Trophoblast cell (in vitro differentiated cells and primary cell): Measurements from ENCODE around the gene CXCL5.
"Not testable (repeated sequence)": the region's sequence is repeated elsewhere in the genome, so short reads cannot be mapped to it uniquely, and the experiment has no call there.

ENCODE experiments used
- DNase-seq, 2 donors: peaks; one replicate each; pipeline ENCODE4 v3.0.0-alpha.2; 2016
- H2AFZ ChIP-seq: 2 replicates; pipeline ENCODE4 v1.6.1; 2013; ENCODE audit warnings: low read length, moderate library complexity, mild to moderate bottlenecking; ENCODE audit not compliant: insufficient read depth, poor library complexity
- H2AK5ac ChIP-seq: 2 replicates; pipeline ENCODE4 v1.6.1; 2013; ENCODE audit warnings: mild to moderate bottlenecking, low read length
- H2BK120ac ChIP-seq: 2 replicates; pipeline ENCODE4 v1.6.1; 2013; ENCODE audit warnings: low read length, mild to moderate bottlenecking, moderate library complexity; ENCODE audit not compliant: insufficient read depth, poor library complexity
- H2BK12ac ChIP-seq: 2 replicates; pipeline ENCODE4 v1.6.1; 2013; ENCODE audit warnings: mild to moderate bottlenecking, low read length, moderate library complexity
- H2BK5ac ChIP-seq: 2 replicates; pipeline ENCODE4 v1.6.1; 2013; ENCODE audit warnings: low read length, low read depth, moderate library complexity, mild to moderate bottlenecking; ENCODE audit not compliant: poor library complexity
- H3K14ac ChIP-seq: 2 replicates; pipeline ENCODE4 v1.6.1; 2013; ENCODE audit warnings: mild to moderate bottlenecking, low read length
- H3K18ac ChIP-seq: 2 replicates; pipeline ENCODE4 v1.6.1; 2013; ENCODE audit warnings: mild to moderate bottlenecking, low read length
- H3K23ac ChIP-seq: 2 replicates; pipeline ENCODE4 v1.6.1; 2013; ENCODE audit warnings: low read length
- H3K27ac ChIP-seq: 2 replicates; pipeline ENCODE4 v1.5.1; 2013; ENCODE audit warnings: low read depth, mild to moderate bottlenecking, inconsistent platforms, low read length, moderate library complexity
- H3K27me3 ChIP-seq: 2 replicates; pipeline ENCODE4 v1.6.1; 2013; ENCODE audit warnings: inconsistent platforms, mild to moderate bottlenecking, low read length, moderate library complexity; ENCODE audit not compliant: insufficient read depth
- H3K36me3 ChIP-seq, 2 experiments: 1 replicate in 1 of 2; 2 replicates in 1 of 2; pipeline ENCODE4 v1.6.1; 2013; ENCODE audit warnings: low read length in 2 of 2, mild to moderate bottlenecking in 2 of 2, moderate library complexity in 1 of 2; ENCODE audit not compliant: insufficient read depth in 2 of 2, control insufficient read depth in 1 of 2
- H3K4ac ChIP-seq: 2 replicates; pipeline ENCODE4 v1.6.1; 2013; ENCODE audit warnings: low read depth, mild to moderate bottlenecking, low read length, moderate library complexity
- H3K4me1 ChIP-seq, 2 experiments: 1 replicate in 1 of 2; 2 replicates in 1 of 2; pipeline ENCODE4 v1.6.1; 2013; ENCODE audit warnings: low read length in 2 of 2, mild to moderate bottlenecking in 2 of 2, moderate library complexity in 1 of 2; ENCODE audit not compliant: insufficient read depth in 2 of 2, control insufficient read depth in 1 of 2
- H3K4me2 ChIP-seq: 2 replicates; pipeline ENCODE4 v1.6.1; 2013; ENCODE audit warnings: inconsistent platforms, mild to moderate bottlenecking, low read length, moderate library complexity
- H3K4me3 ChIP-seq: 2 replicates; pipeline ENCODE4 v1.5.1; 2013; ENCODE audit warnings: mild to moderate bottlenecking, low read depth, low read length, inconsistent platforms
- H3K79me1 ChIP-seq: one replicate; pipeline ENCODE4 v1.6.1; 2013; ENCODE audit warnings: low read length
- H3K79me2 ChIP-seq: 2 replicates; pipeline ENCODE4 v1.6.1; 2013; ENCODE audit warnings: low read length, mild to moderate bottlenecking; ENCODE audit not compliant: control insufficient read depth, insufficient read depth, poor library complexity
- H3K9ac ChIP-seq: 2 replicates; pipeline ENCODE4 v1.6.1; 2013; ENCODE audit warnings: mild to moderate bottlenecking, low read length
- H3K9me3 ChIP-seq: 2 replicates; pipeline ENCODE4 v1.6.1; 2013; ENCODE audit warnings: low read depth, mild to moderate bottlenecking, control low read depth, inconsistent platforms, low read length; ENCODE audit not compliant: insufficient read depth
- H4K12ac ChIP-seq: 2 replicates; pipeline ENCODE4 v1.6.1; 2013; ENCODE audit warnings: low read depth, mild to moderate bottlenecking, low read length, moderate library complexity
- H4K8ac ChIP-seq: 2 replicates; pipeline ENCODE4 v1.6.1; 2013; ENCODE audit warnings: low read depth, mild to moderate bottlenecking, low read length, moderate library complexity
- H4K91ac ChIP-seq: one replicate; pipeline ENCODE4 v1.6.1; 2013; ENCODE audit warnings: low read depth, mild to moderate bottlenecking, low read length, moderate library complexity
- whole genome bisulfite sequencing: extraction: QIAGEN DNeasy Blood & Tissue Kit; methylation state at CpG from one replicate; pipeline ENCODE4 v1.1.7; 2013; ENCODE audit warnings: missing lambda C conversion rate; ENCODE audit not compliant: insufficient read length, insufficient coverage; ENCODE audit errors: extremely low coverage; 5-methylcytosine and 5-hydroxymethylcytosine counted together

The CXCL5 gene

DNA sequence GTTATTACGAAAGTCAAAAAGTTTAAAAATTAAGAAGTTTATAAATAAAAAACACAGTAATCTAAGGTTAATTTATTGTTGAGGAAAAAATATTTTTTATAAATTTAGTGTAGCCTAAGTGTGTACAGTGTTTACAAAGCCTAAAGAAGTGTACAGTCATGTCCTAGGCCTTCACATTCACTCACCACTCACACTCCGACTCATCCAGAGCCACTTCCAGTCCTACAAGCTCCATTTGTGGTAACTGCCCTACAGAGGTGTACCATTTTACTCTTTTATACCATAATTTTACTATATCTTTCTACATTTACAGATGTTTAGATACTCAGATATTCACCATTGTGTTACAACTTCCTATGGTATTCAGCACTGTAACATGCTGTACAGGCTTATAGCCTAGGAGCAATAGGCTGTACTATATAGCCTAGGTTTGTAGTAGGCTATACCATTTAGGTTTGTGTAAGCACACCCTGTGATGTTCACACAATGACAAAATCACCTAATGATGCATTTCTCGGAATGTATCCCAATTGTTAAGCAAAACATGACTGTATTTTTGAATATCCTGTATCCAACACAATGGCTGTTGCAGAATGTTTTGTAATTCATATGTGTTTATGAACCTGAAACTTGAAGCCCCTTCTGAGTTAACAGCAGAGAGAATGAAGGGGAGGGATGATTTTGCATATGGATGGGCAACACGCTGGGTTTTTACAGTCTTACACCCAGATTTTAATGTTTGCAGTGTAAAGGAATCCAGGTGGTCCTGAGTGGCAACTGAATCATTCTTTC, 13.5 kb downstream of the CXCL5 start:
- H3K4me1 ChIP-seq: no peaks in the 10 kb centered on the region
- H2BK120ac ChIP-seq: no peak overlapping the region
- H3K4me2 ChIP-seq: no peak overlapping the region
- H2BK5ac ChIP-seq: no peak overlapping the region
- H3K27ac ChIP-seq: no peak overlapping the region
- no peak overlapping the region for H4K12ac ChIP-seq
- H2AK5ac ChIP-seq: no peak overlapping the region
- no peak overlapping the region for H4K8ac ChIP-seq
- no peak overlapping the region for H2AFZ ChIP-seq
- no peaks in the 10 kb centered on the region for H3K79me2 ChIP-seq
- no peaks in the 10 kb centered on the region for H3K79me1 ChIP-seq
- no CpG with 5 or more reads among the region's 4 CpGs for WGBS
- H4K91ac ChIP-seq: no peak overlapping the region
- H3K18ac ChIP-seq: no peak overlapping the region
- H3K9me3 ChIP-seq: peaks cover 2% of the 10 kb centered on the region
- DNase-seq: no peak
- no peak overlapping the region for H2BK12ac ChIP-seq
- H3K14ac ChIP-seq: no peak overlapping the region
- H3K4me3 ChIP-seq: no peak overlapping the region
- H3K36me3 ChIP-seq: no peaks in the 10 kb centered on the region
- H3K27me3 ChIP-seq: no peaks in the 10 kb centered on the region
- H3K9ac ChIP-seq: no peak overlapping the region
- no peak overlapping the region for H3K23ac ChIP-seq
- H3K4ac ChIP-seq: no peak overlapping the region

DNA sequence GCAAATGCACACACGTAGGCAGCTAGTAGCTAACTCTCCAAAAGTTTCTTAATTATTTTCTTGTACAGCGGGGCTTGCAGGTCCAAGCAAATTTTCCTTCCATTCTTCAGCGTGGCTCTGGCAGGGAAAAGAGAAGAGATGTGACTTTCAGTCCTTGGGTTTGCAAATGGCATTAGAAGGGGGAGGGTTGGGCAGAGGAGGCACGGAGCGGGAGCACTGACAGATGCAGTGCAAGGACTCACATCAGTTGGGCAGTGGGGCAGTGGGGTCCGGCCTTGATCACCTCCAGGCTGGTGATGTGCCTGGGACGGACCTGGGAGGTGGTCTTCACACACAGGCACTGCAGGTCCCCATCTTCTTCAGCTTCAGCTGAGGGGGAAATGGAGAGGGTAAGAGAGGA, 17.3 kb downstream of the CXCL5 start:
- H3K18ac ChIP-seq, H3K9me3 ChIP-seq, H3K4me1 ChIP-seq, H2AFZ ChIP-seq, H3K4me2 ChIP-seq, H3K79me2 ChIP-seq, H4K8ac ChIP-seq, H4K12ac ChIP-seq, H3K27me3 ChIP-seq, H3K4me3 ChIP-seq, H4K91ac ChIP-seq, H2BK12ac ChIP-seq, H3K23ac ChIP-seq, H2AK5ac ChIP-seq, H2BK120ac ChIP-seq, H3K4ac ChIP-seq, H3K27ac ChIP-seq, H3K14ac ChIP-seq, H3K9ac ChIP-seq, DNase-seq, H2BK5ac ChIP-seq, H3K36me3 ChIP-seq, H3K79me1 ChIP-seq: not testable (repeated sequence)
- no CpG with 5 or more reads among the region's 7 CpGs for WGBS

DNA sequence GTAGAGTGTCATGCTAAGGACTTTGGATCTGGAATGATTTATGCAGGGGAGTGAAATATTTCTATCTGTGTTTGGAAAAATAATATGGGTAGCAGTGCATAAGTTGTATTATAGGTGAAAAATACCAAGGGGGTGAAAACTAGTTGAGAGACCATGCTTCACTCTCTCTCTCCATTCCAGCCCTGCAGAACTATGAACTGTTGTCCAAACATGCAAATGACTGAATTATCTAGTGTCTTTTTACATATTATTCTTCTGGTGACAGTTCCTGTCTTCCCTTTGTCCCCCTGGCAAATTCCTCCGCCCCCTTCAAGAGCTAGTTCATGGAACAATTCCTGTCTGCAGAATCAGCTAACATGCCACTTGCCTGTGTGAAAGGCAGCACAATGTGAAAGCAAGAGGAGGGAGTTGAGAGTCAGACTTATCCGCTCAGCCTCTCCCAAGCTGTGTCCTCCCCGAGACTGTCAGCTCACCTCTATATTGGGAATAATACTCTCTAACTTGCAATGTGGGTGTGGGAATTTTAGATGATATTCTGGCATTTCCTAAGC, 19.0 kb downstream of the CXCL5 start:
- WGBS: no CpG with 5 or more reads among the region's 3 CpGs
- H3K79me2 ChIP-seq: no peaks in the 10 kb centered on the region
- no peaks in the 10 kb centered on the region for H3K27me3 ChIP-seq

DNA sequence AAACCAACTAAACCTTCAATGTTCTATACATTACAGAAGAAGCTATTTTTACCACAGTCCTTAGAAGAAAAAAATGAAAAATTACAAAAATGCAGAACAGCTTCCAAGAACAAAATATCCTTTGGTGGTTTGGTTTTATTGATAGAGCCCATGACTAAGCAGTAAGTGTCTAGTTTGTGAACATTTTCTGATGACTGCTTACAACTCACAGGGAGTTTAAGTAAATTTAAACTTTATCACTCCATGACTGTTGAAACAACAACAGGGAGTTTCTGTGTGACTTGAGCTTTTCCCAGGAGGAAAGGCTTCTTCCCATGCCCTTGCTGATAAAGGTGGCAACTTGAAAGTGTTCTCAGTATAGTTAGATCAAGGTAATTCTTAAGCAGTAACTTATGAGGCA, 19.6 kb downstream of the CXCL5 start:
- Histone ChIP-seq H3K4ac (no peak overlapping the region), H2AK5ac (no peak overlapping the region), H3K18ac (no peak overlapping the region), H3K9me3 (no peaks in the 10 kb centered on the region), H3K79me2 (no peaks in the 10 kb centered on the region), H2BK120ac (no peak overlapping the region), H3K4me1 (no peaks in the 10 kb centered on the region), H4K91ac (no peak overlapping the region), H3K36me3 (no peaks in the 10 kb centered on the region), H4K8ac (no peak overlapping the region), H3K27ac (no peak overlapping the region), H2BK12ac (no peak overlapping the region), H3K27me3 (no peaks in the 10 kb centered on the region), H2AFZ (no peak overlapping the region), H3K14ac (no peak overlapping the region), H2BK5ac (no peak overlapping the region), H3K9ac (no peak overlapping the region), H4K12ac (no peak overlapping the region), H3K4me2 (no peak overlapping the region), H3K23ac (no peak overlapping the region), H3K4me3 (no peak overlapping the region), H3K79me1 (no peaks in the 10 kb centered on the region)
- no peak for DNase-seq

More for the DNA sequence above, 19.0 kb downstream of the CXCL5 start:
- H2BK120ac ChIP-seq: no peak overlapping the region
- no peak overlapping the region for H3K14ac ChIP-seq
- no peak overlapping the region for H4K12ac ChIP-seq
- no peak overlapping the region for H4K91ac ChIP-seq
- H3K9me3 ChIP-seq: no peaks in the 10 kb centered on the region
- DNase-seq: no peak
- H3K4me1 ChIP-seq: no peaks in the 10 kb centered on the region
- no peak overlapping the region for H3K4me3 ChIP-seq
- H3K23ac ChIP-seq: no peak overlapping the region
- H2BK12ac ChIP-seq: no peak overlapping the region
- no peak overlapping the region for H3K4ac ChIP-seq
- no peak overlapping the region for H2AFZ ChIP-seq
- H2AK5ac ChIP-seq: no peak overlapping the region
- H3K18ac ChIP-seq: no peak overlapping the region
- no peaks in the 10 kb centered on the region for H3K79me1 ChIP-seq
- no peak overlapping the region for H2BK5ac ChIP-seq
- no peaks in the 10 kb centered on the region for H3K36me3 ChIP-seq
- no peak overlapping the region for H3K27ac ChIP-seq
- H4K8ac ChIP-seq: no peak overlapping the region
- H3K4me2 ChIP-seq: no peak overlapping the region
- no peak overlapping the region for H3K9ac ChIP-seq
